Fibroblast of skin of scalp (primary cell): Measurements from ENCODE around the gene PWWP2B.
A peak's percentile ranks its signal among the peaks of the same experiment; 100 is the strongest.
"Not testable (repeated sequence)": the region's sequence is repeated elsewhere in the genome, so short reads cannot be mapped to it uniquely, and the experiment has no call there.

Source experiments
- DNase-seq: peaks from one replicate; pipeline ENCODE4 v3.0.0-alpha.2; 2013

The PWWP2B gene

DNA sequence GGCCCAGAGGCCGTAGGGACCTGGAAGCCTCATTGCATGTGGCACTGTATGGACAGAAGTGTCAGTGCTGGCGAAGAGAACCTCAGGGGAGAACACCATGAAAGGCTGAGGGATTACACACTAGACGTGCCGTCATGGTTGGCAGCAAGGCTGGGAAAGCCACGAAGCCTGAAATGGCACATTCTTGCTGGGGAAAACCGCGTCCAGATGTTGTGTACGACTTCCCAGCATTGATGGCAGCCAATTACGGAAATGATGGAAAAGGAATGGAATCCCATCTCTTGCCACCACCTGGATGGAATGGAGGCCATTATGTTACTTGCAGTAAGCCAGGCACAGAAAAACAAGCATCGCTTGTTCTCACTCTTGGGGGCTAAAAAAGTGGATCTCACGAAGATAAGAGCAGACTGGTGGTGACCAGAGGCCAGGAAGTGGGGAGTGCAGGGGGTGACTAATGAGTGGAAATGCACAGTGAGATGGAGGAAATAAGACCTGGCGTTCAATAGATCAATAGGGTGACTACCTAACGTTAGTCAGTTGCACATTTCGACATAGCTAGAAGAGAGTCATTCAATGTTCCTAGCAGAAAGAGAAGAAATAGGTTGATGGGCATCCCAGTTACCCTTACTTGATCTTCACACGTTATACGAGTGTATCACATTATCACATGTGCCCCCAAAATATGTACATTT, 14.6 kb upstream of the PWWP2B start:
- peak; percentile 82 for DNase-seq

DNA sequence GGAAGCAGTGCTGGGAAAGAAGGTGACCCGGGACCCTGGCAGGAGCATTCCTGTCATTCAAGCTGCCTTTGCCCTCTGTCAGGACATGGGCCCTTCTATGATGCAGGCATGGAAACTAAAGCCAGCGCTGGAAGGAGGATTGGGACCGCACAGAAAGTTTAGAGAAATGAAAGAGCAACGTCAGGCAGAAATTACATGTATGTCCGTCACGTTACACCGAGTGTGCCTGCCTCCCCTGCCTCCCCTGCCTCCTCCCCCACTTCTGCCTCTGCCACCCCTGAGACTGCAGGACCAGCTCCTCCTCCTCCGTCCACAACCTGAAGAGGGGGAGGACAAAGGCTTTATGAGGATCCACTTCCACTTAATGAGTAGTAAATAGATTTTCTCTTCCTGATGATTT, 13.9 kb upstream of the PWWP2B start:
- no peak for DNase-seq

DNA sequence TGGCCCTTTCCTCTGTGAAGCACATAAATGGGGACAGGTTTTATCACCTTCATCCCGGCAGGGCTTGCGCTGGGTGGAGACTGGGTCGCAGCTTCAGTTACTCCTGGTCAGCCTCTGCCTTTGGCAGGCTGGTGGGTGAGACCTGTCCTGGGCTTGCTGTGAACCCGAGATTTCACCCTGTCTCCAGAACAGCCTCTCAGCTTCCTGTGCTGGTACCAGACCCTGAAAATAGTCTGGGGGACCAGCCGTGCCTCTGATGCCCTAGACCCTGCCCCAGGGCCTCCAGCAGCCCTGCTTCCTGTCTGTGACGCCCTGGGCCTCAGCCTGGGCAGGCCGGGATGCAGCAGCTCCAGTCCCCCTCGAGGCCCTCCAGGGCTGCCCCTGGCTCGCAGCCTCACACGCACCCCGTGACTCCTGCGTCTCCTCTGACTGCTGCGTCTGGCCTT, 13.2 kb upstream of the PWWP2B start:
- no peak for DNase-seq

DNA sequence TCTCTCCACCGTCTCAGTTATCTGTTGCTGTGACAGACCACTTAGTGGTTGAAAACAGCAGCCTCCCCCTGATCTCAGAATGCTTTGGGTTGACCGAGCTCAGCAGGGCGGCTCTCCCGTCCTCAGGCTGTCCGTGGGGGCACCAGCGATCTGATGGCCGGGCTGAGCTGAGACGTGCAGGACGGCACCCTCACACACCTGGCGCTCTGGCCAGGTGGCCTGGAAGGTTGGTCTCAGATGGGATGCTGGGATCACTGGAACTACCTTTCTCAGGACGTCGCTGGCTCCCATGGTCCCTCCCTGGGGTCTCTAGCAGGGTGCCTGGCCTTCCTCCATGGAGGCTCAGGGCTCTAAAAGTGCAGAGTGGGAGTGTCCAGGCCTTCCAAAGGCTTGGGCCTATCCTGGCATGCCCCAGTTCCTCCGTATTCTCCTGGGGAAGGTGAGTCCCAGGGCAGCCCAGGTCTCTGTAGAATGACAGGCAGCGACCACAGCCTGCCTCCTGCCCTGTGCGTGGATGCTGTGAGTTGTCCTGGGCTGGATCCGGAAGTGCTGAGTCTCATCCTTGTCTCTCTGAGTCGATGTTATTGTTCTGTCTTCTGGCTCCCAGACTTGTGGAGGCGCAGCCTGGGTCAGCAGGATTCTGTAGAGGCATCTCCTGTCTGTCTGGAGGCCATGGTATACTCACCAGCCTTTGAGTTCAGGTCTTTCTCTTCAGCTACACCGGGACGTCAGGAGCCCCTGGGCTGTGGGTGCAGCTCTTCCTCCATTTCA, 12.2 kb upstream of the PWWP2B start:
- DNase-seq, result no peak

DNA sequence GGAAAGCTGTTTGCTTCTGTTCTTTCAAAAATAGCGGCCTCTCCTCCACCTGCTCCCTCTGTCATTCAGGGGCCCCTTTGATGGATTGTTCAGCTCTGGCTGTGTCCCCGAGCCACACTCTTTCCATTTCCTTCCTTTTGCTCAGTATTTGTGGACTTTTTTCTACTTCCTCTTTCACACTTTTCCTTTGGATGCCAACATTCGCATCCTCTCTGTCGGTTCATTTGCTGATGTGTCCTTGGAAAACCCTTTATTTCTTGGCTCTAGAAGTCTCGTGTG, 11.7 kb upstream of the PWWP2B start:
- DNase-seq, result no peak

DNA sequence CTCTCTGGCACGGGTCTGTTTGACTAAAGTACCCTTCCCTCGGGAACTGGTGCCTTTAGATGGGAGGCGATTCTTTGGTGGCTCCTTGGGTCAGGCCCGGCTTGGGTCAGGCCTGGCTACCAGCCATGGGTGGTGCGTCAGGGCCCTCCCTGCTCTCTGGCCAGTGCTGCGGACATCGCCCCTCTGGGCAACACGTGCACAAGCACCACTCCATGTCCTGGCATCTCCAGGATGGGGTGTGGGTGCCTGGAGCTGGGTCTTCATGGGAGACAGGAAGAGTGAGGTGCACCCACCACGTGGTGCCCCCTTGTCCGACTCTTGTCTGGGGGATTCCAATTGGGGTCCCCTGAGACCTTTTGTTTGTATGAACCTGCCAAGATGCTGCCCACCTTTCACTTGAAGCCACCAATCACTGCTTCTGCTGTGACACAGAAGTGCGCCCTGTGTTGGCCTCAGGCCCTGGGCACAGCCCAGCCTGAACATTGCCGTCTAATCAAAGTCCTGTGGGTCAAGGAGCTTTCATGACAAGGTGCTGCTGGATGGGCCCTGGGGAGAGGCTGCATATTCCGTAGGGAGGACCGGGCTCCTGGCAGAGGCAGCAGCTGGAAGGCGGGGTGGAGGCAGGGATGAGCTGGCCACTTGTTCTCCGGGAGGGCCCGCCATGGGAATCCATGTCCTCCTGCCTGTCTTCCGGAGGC, 11.1 kb upstream of the PWWP2B start:
- DNase-seq, result no peak

DNA sequence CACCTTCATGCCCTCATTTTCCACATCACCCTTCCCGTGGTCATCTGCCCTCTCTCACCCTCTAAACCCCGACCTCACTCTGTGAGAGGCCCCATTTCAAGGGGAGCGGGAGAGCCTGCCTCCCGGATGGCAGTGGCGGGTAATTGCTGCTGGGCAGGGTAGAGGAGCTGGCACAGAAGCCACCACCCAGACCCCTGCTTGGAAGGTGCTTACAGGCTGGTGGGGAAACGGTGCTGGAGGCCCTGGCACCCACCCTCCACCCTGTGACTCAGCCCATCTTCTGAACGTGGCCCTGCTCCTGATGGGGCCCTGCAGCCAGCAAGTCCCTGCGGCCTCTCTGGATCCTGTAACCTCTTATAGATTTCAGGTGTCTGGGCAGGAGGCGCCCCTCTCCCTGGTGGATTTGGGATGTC, 10.6 kb upstream of the PWWP2B start:
- no peak for DNase-seq

DNA sequence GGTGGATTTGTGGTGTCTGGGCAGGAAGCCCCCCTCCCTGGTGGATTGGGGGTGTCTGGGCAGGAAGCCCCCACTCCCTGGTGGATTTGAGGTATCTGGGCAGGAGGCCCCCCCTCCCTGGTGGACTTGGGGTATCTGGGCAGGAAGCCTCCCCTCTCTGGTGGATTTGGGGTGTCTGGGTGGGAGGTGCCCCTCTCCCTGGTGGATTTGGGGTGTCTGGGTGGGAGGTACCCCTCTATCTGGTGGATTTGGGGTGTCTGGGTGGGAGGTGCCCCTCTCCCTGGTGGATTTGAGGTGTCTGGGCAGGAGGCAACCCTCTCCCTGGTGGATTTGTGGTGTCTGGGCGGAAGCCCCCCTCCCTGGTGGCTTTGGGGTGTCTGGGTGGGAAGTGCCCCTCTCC, 10.1 kb upstream of the PWWP2B start:
- not testable (repeated sequence) for DNase-seq

DNA sequence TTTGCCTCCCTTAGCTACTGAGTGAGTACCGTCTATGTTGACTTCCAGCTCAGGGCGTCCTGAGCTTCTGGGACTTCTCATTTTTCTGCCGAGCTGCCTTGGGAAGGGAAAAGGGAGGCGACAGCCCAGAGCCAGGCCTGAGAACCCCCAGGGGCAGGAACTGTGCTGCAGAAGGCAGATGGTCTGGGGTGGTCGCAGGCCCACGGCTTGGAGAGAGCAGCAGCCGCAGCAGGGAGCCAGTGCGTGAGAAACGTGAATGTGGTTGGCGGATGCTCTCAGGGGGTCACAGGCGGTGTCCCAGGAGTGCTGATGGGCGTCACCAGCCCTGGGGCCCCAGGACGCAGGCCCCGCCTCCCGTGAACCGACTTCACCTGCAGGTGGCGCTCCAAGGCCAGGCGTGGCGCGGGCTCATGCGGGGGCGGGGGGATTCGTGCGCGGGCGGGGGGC, 9.2 kb upstream of the PWWP2B start:
- DNase-seq, result peak; percentile 71

DNA sequence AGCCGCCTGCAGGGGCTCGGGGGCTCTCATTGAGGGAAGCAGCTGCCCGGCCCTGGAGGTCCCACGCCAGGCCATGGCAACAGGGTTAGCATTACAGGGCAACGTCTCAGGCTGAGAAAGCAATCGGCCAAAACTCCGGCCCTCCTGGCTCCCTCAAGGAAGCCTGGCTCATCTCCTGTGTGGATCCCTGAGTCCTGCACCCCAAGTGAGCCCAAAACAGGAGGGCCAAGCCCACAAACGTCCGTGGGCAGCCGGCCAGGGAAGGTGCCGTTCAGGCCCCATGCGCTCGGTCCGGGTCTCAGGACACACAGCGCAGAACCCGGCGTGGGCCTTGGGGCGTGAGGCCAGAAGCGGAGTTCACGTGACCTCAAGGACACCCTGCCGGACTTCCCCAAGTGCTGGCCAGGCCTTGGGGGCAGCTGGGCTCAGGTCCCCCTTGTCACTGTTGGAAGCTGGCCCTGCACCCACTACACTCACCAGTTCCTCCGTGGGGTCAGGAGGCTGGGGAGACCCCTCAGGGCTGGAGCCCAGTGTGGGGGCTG, 8.0 kb upstream of the PWWP2B start:
- no peak for DNase-seq

DNA sequence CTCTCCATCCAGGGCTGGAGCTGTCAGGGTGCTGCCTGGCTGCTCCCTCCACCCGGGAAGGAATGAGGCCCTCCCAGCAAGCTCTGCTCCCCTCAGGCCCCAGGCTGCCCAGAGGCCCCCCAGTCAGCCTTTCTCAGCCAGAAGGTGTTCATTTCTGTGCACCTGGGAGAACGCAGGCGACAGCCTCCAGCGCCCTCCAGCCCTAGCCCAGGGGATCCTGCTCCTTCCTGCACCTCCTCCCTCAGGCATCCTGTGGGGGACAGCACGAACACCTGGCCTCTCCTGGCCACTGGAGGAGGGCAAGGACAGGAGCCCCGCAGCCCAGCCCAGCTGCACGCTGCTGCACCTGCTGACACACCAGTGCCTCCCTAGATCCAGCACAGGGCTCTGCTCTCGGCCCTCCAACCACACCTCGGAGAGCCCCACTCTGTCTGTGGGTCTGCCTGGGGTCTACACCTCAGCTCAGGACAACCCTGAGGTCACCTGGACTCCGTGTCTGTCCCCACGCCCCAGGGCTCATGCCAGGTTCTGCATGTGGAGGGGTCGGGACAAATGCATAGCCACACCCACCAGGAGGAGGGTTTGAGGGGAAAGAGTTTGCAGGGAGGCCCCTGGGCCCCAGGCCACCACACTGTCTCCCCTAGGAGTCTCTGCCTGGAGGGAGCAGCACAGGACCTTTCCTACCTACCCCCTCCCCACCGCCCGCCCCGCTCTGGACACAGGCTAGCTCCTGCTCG, 7.4 kb upstream of the PWWP2B start:
- DNase-seq, result no peak

DNA sequence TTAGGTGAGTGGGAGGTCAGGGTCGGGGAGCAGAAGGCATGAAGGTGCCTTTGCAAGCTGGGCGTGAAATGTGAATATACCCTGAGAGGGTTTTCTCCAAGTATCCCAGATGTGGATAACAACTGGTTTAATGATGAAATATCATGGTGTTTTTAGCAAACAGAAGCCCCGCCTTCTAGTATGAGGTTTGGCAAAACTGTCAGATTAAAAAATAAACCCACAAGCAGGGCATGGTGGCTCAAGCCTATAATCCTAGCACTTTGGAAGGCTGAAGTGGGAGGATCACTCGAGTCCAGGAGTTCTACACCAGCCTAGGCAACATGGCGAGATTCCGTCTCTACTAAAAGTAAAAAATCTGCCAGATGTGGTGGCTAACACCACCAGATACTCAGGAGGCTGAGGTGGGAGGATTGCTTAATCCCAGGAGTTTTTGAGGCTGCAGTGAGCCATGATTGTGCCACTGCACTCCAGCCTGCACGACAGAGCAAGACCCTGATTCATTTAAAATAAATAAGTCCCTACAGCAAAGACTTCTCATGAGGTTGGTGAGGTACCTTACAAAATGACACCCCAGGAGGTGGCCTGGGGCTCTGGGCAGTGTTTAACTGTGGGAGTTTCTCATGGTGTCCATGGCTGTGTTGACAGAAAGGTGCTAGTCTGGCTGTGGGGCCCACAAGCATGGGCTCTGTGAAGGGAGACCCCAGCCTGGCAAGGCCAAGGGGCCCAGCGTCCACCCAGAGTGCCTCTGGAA, 6.7 kb upstream of the PWWP2B start:
- DNase-seq, result peak; percentile 46

DNA sequence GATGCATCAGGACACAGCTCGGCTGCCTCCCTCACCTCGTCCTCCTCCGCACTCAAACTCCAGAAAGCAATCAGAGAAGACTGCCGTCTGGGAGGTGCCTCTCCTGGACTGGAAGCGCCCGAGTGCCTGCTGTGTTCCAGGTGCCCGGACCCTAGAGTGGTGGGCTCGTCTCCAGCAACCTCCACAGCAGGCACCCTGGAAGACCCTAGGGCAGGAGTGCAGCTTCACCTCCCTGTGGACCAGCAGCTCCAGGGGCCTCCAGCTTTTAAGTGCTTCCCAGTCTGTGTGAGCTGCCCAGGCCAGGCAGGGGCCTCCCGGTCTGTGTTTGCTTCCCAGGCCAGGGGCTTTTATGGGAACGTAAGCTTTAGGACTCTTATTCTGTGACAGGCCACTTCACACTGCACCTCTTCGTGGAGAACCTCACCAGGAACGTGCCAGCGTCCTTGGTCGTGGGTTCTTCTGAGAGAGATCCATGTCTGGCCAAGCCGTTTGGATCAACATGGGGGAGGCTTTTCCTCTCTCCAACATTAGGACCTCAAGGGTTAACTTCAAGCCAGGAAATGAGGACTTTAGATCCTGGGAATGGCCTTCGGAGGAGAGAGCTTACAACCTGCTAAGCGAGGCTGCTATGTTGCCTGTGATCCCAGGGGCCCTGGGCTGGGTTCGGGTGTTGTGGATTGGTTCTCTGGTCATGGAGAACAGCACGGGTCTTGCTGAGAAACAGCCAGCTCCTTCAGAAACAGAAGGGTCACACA, 5.9 kb upstream of the PWWP2B start:
- DNase-seq, result no peak

DNA sequence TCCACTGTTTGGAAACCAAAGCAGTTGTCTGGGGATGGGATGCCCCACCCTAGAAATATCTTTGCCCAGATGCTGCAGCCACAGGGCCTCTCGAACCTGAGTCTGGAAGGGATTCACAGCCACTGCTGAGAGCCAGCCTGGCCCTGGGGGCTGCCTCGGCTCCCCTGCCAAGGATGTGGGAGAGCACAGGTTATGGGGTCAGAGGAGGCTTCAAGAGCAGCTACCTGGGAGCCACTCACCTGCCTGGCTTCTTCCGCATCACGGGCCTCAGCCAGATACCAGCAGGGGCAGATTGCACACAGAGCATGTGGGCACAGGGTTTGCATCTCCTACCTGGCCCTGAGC, 5.4 kb upstream of the PWWP2B start:
- DNase-seq, result no peak

DNA sequence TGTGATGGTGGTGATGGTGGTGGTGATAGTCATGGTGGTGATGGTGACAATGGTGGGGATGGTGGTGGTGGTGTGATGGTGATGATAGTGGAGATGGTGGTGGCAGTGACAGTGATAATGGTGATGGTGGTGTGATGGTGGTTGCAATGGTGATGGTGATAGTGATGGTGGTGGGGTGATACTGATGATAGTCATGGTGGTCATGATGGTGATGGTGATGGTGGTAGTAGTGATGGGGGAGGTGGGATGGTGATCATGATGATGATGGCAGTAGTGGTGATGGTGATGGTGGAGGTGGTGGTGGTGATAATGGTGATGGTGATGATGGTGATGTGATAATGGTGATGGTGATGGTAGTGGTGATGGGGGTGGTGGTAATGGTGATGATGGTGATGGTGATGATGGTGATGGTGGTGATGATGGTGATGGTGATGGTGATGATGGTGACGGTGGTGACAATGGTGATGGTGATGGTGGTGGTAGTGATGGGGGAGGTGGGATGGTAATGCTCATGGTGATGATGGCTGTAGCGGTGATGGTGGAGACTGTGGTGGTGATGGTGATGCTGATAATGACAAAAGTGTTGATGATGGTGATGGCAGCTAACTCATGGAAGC, 4.7 kb upstream of the PWWP2B start:
- DNase-seq, result no peak

DNA sequence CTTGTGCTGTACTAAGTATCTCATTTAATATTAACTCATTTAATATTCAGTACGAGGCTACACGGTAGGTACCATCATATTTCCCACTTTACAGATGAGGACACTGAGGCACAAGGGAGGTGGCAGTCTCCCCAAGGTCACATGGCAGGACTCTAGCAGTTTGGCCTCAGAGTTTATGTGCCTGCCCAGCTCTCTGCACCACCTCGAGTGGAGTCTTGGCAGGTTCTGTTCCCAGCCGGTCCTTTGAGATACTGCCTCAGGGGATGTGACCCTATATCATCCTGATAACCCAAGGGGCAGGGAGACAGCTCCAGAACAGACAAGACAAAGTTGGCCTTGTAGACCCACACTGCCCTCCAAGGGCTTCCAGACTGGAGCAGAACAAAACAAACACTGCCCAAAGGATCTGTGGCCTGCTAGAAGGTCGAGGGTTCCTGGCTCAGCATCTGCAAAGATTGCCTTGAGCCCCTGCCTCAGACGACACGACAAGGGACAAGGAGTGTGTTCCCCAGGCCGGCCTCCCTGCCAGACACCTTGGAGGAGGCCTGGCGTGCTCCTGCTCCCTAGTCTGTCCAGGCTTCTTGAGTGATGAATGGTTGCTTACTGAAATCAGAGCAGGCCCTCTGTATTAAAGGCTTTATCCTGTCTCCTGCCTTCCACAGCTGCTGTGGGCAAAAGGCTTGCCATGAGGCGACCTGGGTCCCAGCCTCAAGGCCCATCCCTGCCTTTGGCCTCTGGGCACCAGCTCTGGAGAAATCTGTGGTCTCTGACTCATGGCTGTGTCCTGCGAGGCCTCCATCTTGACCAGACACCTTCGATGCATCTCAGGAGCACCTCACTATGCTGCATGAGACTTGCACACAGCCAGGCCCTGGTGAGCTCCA, 3.9 kb upstream of the PWWP2B start:
- DNase-seq, result no peak

DNA sequence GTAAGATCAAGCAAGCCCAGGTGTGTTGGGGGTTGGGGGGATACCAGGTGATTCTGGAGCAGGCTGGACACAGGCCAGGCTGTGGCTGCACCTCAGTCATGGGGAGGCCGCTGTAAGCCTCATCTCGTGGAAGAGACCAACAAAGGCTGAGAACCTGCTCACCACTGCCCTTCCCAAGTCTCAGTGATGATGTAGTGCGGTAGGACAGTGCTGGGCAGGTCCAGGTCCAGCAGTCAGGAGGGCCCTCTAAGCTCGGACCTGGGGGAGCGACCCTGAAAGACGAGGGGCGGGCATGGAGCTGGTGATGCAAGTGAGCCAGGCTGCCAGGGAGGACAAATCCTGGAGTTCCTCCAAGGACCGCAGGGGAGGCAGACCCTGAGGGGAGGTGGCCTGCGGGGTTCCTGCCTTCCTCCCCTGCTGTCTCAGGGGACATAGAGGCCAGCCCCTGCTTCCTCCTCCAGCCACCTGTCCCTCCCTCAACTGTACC, 3.3 kb upstream of the PWWP2B start:
- DNase-seq, result no peak

DNA sequence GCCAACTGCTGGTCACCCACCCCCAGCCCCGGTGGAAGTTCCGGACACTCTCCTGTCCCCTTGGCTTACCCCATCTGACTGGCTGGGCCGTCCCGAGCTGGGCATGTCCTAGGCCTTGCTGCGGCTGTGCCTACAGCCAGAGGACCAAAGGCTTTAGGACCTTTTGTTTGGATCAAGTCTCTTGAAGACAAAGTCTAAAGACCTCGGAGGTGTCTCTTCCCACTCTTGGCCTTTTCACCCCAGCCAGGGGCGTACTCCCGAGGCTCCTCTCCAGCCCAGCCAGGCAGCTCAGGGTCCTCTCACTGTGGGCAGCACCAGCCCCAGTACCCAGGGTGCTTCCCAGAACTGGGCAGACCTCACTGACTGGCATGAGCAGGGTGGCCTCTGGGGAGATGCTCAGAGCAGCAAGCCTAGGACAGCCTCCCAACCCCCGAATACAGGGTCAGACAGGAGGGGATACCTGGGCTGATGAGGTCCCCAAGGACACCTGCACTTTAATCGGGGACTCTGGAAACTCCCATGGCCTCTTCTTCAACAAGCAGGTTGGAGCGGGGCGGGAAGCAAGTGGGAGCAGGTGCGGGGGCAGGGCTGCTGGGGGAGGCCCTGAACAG, 2.7 kb upstream of the PWWP2B start:
- DNase-seq, result no peak
